Hepatocyte (in vitro differentiated cells): ENCODE results near the gene ENTHD1. TPM values are rescaled to one million over a fixed set of nuclear protein-coding genes. Genes with fewer than 3 reads are reported as not detected.

Experiments used
- DNase-seq: peaks from one replicate; pipeline ENCODE4 v3.0.0-alpha.2; 2016; ENCODE audit warnings: low spot score
- H2AFZ ChIP-seq: fragments of 200-600 bp; sonication (generic); 2 replicates; pipeline ENCODE4 v1.6.0; 2016; ENCODE audit warnings: antibody characterized with exemption, mild to moderate bottlenecking
- H3K27ac ChIP-seq: fragments of 200-600 bp; sonication (generic); 2 replicates; pipeline ENCODE4 v1.5.1; 2016; ENCODE audit warnings: mild to moderate bottlenecking
- H3K27me3 ChIP-seq: fragments of 200-600 bp; sonication (generic); 2 replicates; pipeline ENCODE4 v1.6.1; 2016
- H3K36me3 ChIP-seq: fragments of 200-600 bp; sonication (generic); replicated peaks from 2 replicates; pipeline ENCODE4 v1.5.1; 2016; ENCODE audit warnings: low read depth; ENCODE audit not compliant: insufficient read depth
- H3K4me1 ChIP-seq: fragments of 200-600 bp; sonication (generic); 2 replicates; pipeline ENCODE4 v1.5.1; 2016; ENCODE audit warnings: mild to moderate bottlenecking, moderate library complexity; ENCODE audit not compliant: insufficient read depth
- H3K4me2 ChIP-seq: fragments of 200-600 bp; sonication (generic); 2 replicates; pipeline ENCODE4 v1.6.0; 2016
- H3K4me3 ChIP-seq: fragments of 200-600 bp; sonication (generic); 2 replicates; pipeline ENCODE4 v1.5.1; 2016; ENCODE audit warnings: mild to moderate bottlenecking
- H3K79me2 ChIP-seq: fragments of 200-600 bp; sonication (generic); 2 replicates; pipeline ENCODE4 v1.6.0; 2017; ENCODE audit warnings: mild to moderate bottlenecking
- H3K9me2 ChIP-seq: fragments of 200-600 bp; sonication (generic); replicated peaks from 2 replicates; pipeline ENCODE4 v1.6.0; 2017; ENCODE audit warnings: mild to moderate bottlenecking; ENCODE audit not compliant: insufficient read depth
- H3K9me3 ChIP-seq: fragments of 200-600 bp; sonication (generic); 2 replicates; pipeline ENCODE4 v1.5.1; 2016; ENCODE audit warnings: low read depth, mild to moderate bottlenecking
- H4K20me1 ChIP-seq: fragments of 200-600 bp; sonication (generic); 2 replicates; pipeline ENCODE4 v1.6.0; 2016; ENCODE audit warnings: mild to moderate bottlenecking; ENCODE audit not compliant: insufficient read depth, poor library complexity, severe bottlenecking
- EZH2 ChIP-seq: fragments of 200-600 bp; sonication (generic); IDR thresholded peaks from 2 replicates; pipeline ENCODE4 v1.6.1; 2016; ENCODE audit warnings: antibody characterized with exemption, mild to moderate bottlenecking, borderline replicate concordance
- EZH2phosphoT487 ChIP-seq: fragments of 200-600 bp; sonication (generic); IDR thresholded peaks from one replicate; pipeline ENCODE4 v1.6.1; 2018; ENCODE audit warnings: antibody characterized with exemption, mild to moderate bottlenecking, low read depth, moderate library complexity; ENCODE audit not compliant: unreplicated experiment, severe bottlenecking
- WGBS: methylation state at CpG from one replicate; pipeline ENCODE4 v1.1.6; 2016; ENCODE audit warnings: low lambda C conversion rate; ENCODE audit errors: missing lambda C conversion rate; 5-methylcytosine and 5-hydroxymethylcytosine counted together
- polyA plus RNA-seq: library from polyadenylated mRNA; unstranded; fragments of >200 nt; fragmentation: Nextera tagmentation; extraction: Ambion mirVana; gene quantifications from 2 replicates; pipeline ENCODE4 v1.2.1, GENCODE V29; 2016
- total RNA-seq: library from RNA; depleted of rRNA; stranded (reverse); fragments of >200 nt; gene quantifications from 2 replicates; pipeline ENCODE4 v1.2.3, GENCODE V29; 2014
- TF ChIP-seq, protein P1 (sequence below): fragments of 200-600 bp; sonication (generic); IDR thresholded peaks from 2 replicates; pipeline ENCODE4 v1.5.1; 2016; ENCODE audit warnings: antibody characterized with exemption, mild to moderate bottlenecking; ENCODE audit not compliant: poor library complexity

Gene ENTHD1
- total and polyA plus RNA-seq, 2 experiments from 2014 or later, result not detected

DNA sequence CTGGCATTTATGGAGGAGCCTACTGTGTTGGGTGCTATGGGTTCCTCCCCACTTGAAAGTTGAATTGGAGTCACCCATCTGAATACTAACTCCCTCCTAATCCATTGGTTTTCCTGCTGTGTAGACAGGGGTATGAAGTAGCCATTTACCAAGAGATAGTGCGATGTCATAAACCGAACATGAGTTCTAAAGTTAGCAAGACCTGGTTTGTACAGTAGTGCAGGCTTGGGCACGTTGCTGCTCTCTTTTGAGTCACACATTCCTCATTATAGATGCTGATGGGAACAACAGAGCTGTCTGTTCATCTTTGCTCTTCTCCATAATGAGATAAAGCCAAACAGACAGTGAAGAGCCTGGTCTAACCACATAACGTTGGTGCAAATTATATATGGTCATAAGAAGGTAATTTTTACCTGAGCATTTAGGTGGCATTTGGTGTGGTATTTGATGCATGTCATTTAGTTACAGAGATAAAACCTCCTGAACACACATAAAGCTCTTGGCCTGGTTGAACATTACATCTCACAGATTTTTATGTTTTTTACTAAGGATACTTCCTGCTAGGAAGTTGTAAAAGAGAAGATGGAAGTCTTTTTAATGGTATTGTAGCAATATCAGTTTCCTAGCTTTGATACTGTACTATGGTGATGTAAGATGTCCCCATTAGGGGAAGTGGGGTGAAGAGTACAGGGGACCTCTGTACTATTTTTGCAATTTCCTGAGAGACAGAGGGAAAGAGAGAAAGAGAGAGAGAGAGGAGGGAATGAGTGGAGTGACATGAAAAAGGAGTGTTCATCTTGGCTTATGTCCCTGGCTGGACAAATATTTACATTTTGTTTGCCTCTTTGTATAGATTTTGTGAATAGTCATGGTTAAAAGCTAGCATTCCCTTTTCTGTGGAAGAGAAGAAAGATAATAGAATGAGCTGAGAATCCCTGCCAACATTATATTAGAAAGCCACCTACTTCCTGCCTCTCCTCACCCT is 35.3 kb upstream of the ENTHD1 start:
- Histone ChIP-seq H3K4me2 (no peak overlapping the region), H4K20me1 (no peaks in the 10 kb centered on the region), H2AFZ (no peak overlapping the region), H3K9me2 (no peaks in the 10 kb centered on the region), H3K4me1 (peaks cover 6% of the 10 kb centered on the region), H3K27ac (peak overlapping the region; percentile 6), H3K27me3 (peaks cover 13% of the 10 kb centered on the region), H3K79me2 (no peaks in the 10 kb centered on the region), H3K4me3 (no peak overlapping the region), H3K9me3 (no peaks in the 10 kb centered on the region), H3K36me3 (no peaks in the 10 kb centered on the region)
- TF ChIP-seq EZH2phosphoT487, result no peak
- no peak for TF ChIP-seq EZH2
- TF ChIP-seq, protein P1, sequence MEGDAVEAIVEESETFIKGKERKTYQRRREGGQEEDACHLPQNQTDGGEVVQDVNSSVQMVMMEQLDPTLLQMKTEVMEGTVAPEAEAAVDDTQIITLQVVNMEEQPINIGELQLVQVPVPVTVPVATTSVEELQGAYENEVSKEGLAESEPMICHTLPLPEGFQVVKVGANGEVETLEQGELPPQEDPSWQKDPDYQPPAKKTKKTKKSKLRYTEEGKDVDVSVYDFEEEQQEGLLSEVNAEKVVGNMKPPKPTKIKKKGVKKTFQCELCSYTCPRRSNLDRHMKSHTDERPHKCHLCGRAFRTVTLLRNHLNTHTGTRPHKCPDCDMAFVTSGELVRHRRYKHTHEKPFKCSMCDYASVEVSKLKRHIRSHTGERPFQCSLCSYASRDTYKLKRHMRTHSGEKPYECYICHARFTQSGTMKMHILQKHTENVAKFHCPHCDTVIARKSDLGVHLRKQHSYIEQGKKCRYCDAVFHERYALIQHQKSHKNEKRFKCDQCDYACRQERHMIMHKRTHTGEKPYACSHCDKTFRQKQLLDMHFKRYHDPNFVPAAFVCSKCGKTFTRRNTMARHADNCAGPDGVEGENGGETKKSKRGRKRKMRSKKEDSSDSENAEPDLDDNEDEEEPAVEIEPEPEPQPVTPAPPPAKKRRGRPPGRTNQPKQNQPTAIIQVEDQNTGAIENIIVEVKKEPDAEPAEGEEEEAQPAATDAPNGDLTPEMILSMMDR, result no peak
- 77% methylated on average over 4 of the region's 4 CpGs for WGBS
- no peak for DNase-seq

DNA sequence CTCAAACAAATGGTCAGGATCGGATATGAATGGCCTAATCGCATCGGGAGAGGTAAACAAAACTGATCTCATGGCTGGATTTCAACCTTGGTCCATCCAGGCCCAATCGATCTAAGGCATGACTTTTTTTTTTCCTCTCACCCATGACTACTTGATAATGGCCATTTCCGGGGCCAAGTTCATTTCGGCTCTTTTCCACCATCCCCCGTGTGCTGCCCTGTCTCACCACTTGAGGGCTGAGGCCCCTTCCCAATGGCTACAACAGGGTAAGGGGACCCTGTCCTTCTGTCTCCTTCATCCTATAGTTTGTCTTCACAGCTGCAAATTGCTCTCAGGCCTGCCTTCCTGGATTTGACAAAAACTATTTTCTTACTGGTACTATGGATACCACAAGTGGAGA is 34.0 kb upstream of the ENTHD1 start:
- Histone ChIP-seq H3K27me3 (peaks cover 13% of the 10 kb centered on the region), H3K79me2 (no peaks in the 10 kb centered on the region), H3K4me3 (no peak overlapping the region), H3K9me3 (no peaks in the 10 kb centered on the region), H3K27ac (no peak overlapping the region), H3K36me3 (no peaks in the 10 kb centered on the region), H4K20me1 (no peaks in the 10 kb centered on the region), H3K9me2 (no peaks in the 10 kb centered on the region), H3K4me1 (peaks cover 6% of the 10 kb centered on the region), H3K4me2 (no peak overlapping the region), H2AFZ (no peak overlapping the region)
- TF ChIP-seq, protein P1, result no peak
- TF ChIP-seq EZH2phosphoT487 (no peak), EZH2 (no peak)
- WGBS, result 48% methylated on average over 7 of the region's 7 CpGs
- DNase-seq, result no peak

DNA sequence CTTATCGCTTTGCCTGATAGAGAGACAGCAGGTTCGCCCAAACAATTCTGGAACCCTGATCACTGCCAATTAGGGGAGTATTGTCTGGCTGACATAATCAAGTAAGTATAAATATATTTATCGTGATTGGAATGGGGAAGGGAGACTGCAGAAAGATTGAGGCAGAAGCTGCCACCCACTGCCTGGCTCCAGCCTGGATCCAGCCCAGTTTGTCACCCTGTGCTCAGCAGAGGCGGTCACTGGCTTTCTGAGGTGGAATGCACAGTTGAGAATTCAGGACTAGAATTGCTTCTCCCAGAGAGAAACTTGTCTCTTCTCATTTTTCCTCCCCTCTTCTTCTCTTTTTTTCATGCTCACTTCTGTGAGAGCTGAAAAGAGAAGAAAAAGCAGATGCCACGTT is 33.2 kb upstream of the ENTHD1 start:
- no peak overlapping the region for H3K4me3 ChIP-seq
- no peaks in the 10 kb centered on the region for H3K79me2 ChIP-seq
- no peaks in the 10 kb centered on the region for H3K36me3 ChIP-seq
- DNase-seq, result no peak
- H2AFZ ChIP-seq, result no peak overlapping the region
- H3K27ac ChIP-seq, result no peak overlapping the region
- TF ChIP-seq, protein P1, result no peak
- TF ChIP-seq EZH2phosphoT487 (no peak), EZH2 (no peak)
- H4K20me1 ChIP-seq, result no peaks in the 10 kb centered on the region
- H3K9me2 ChIP-seq, result no peaks in the 10 kb centered on the region
- 86% methylated on average over 5 of the region's 5 CpGs for WGBS
- H3K4me1 ChIP-seq, result peaks cover 6% of the 10 kb centered on the region
- H3K4me2 ChIP-seq, result no peak overlapping the region
- H3K27me3 ChIP-seq, result peaks cover 10% of the 10 kb centered on the region
- no peaks in the 10 kb centered on the region for H3K9me3 ChIP-seq
